ENCODE data around the gene TYW1.
A peak's percentile ranks its signal among the peaks of the same experiment; 100 is the strongest.
"Not testable (repeated sequence)": the region's sequence is repeated elsewhere in the genome, so short reads cannot be mapped to it uniquely, and the experiment has no call there.

The TYW1 gene

GRCh38 chr7:67049908-67050307 lies 53.3 kb downstream of the TYW1 start:
- DNase-seq, result not testable (repeated sequence)

GRCh38 chr7:67052161-67052560 lies 55.5 kb downstream of the TYW1 start:
- DNase-seq, result not testable (repeated sequence)

- DNase-seq, result no peak
Measured at GRCh38 chr7:67056683-67057082, 60.0 kb downstream of the TYW1 start.

GRCh38 chr7:67061321-67061720 lies 64.7 kb downstream of the TYW1 start:
- not testable (repeated sequence) for DNase-seq

- not testable (repeated sequence) for DNase-seq
Measured at GRCh38 chr7:67062802-67063201, 66.2 kb downstream of the TYW1 start.

GRCh38 chr7:67066950-67067622 lies 70.5 kb downstream of the TYW1 start:
- DNase-seq, result not testable (repeated sequence)

GRCh38 chr7:67076120-67076519 lies 79.5 kb downstream of the TYW1 start:
- DNase-seq, result not testable (repeated sequence)

- DNase-seq, result not testable (repeated sequence)
Measured at GRCh38 chr7:67082880-67083279, 86.2 kb downstream of the TYW1 start.

GRCh38 chr7:67089261-67089660 lies 92.6 kb downstream of the TYW1 start:
- DNase-seq, result not testable (repeated sequence)

- DNase-seq, result not testable (repeated sequence)
Measured at GRCh38 chr7:67091053-67091452, 94.4 kb downstream of the TYW1 start.

GRCh38 chr7:67098031-67098430 lies 101.4 kb downstream of the TYW1 start:
- not testable (repeated sequence) for DNase-seq

- DNase-seq, result not testable (repeated sequence)
Measured at GRCh38 chr7:67099406-67099805, 102.8 kb downstream of the TYW1 start.

- not testable (repeated sequence) for DNase-seq
Measured at GRCh38 chr7:67100038-67100437, 103.4 kb downstream of the TYW1 start.

- no peak for DNase-seq
Measured at GRCh38 chr7:67100956-67101361, 104.3 kb downstream of the TYW1 start.

GRCh38 chr7:67104937-67105336 lies 108.3 kb downstream of the TYW1 start:
- not testable (repeated sequence) for DNase-seq

GRCh38 chr7:67105377-67105776 lies 108.7 kb downstream of the TYW1 start:
- DNase-seq, result no peak

- DNase-seq, result not testable (repeated sequence)
Measured at GRCh38 chr7:67106255-67106654, 109.6 kb downstream of the TYW1 start.

GRCh38 chr7:67111342-67111741 lies 114.7 kb downstream of the TYW1 start:
- not testable (repeated sequence) for DNase-seq

GRCh38 chr7:67114483-67115246 lies 118.0 kb downstream of the TYW1 start:
- not testable (repeated sequence) for DNase-seq

GRCh38 chr7:67120491-67120890 lies 123.9 kb downstream of the TYW1 start:
- not testable (repeated sequence) for DNase-seq

- not testable (repeated sequence) for DNase-seq
Measured at GRCh38 chr7:67128257-67128656, 131.6 kb downstream of the TYW1 start.

- DNase-seq, result peak in 2 of 3 experiments; percentile 7 to 81
Measured at GRCh38 chr7:67130766-67131165, 134.1 kb downstream of the TYW1 start.

GRCh38 chr7:67134912-67135311 lies 138.3 kb downstream of the TYW1 start:
- DNase-seq, result not testable (repeated sequence)

Measured in NCI-H1417 (cell line).